H9 (cell line): ENCODE results near the gene TRRAP. TPM values are rescaled to one million over a fixed set of nuclear protein-coding genes. Genes with fewer than 3 reads are reported as not detected.

Source experiments
- DNase-seq: peaks from one replicate; pipeline ENCODE4 v3.0.0-alpha.2; 2017
- H2AFZ ChIP-seq: one replicate; pipeline ENCODE4 v1.6.1; 2013; ENCODE audit warnings: mild to moderate bottlenecking, low read length, control low read depth, moderate library complexity
- H2AK5ac ChIP-seq: 2 replicates; pipeline ENCODE4 v1.6.1; 2013; ENCODE audit warnings: low read length, control low read depth, mixed read lengths; ENCODE audit not compliant: insufficient read length
- H2BK120ac ChIP-seq: one replicate; pipeline ENCODE4 v1.6.1; 2013; ENCODE audit warnings: low read depth, mild to moderate bottlenecking, low read length, control low read depth, inconsistent platforms; ENCODE audit not compliant: poor library complexity, severe bottlenecking
- H2BK12ac ChIP-seq: 2 replicates; pipeline ENCODE4 v1.6.1; 2013; ENCODE audit warnings: low read length, control low read depth, mixed read lengths, low read depth; ENCODE audit not compliant: insufficient read length
- H2BK15ac ChIP-seq: 2 replicates; pipeline ENCODE4 v1.6.1; 2013; ENCODE audit warnings: low read depth, low read length, control low read depth
- H2BK20ac ChIP-seq: one replicate; pipeline ENCODE4 v1.6.1; 2013; ENCODE audit warnings: low read depth, mild to moderate bottlenecking, low read length, control low read depth, inconsistent platforms; ENCODE audit not compliant: poor library complexity, severe bottlenecking
- H2BK5ac ChIP-seq: 2 replicates; pipeline ENCODE4 v1.6.1; 2013; ENCODE audit warnings: low read length, control low read depth, mixed read lengths; ENCODE audit not compliant: insufficient read length
- H3K14ac ChIP-seq: 2 replicates; pipeline ENCODE4 v1.6.1; 2013; ENCODE audit warnings: low read length, control low read depth; ENCODE audit not compliant: insufficient read depth
- H3K18ac ChIP-seq: 2 replicates; pipeline ENCODE4 v1.6.1; 2013; ENCODE audit warnings: low read depth, mild to moderate bottlenecking, mixed read lengths, low read length, control low read depth; ENCODE audit not compliant: insufficient read length
- H3K23ac ChIP-seq: 2 replicates; pipeline ENCODE4 v1.6.1; 2013; ENCODE audit warnings: low read length, control low read depth, mixed read lengths, low read depth; ENCODE audit not compliant: insufficient read length
- H3K23me2 ChIP-seq: 2 replicates; pipeline ENCODE4 v1.6.1; 2013; ENCODE audit warnings: low read depth, mild to moderate bottlenecking, mixed read lengths, low read length, control low read depth; ENCODE audit not compliant: insufficient read length, poor library complexity, severe bottlenecking
- H3K27ac ChIP-seq: 2 replicates; pipeline ENCODE4 v1.5.1; 2013; ENCODE audit warnings: low read length, control low read depth, mixed read lengths, low read depth; ENCODE audit not compliant: insufficient read length
- H3K27me3 ChIP-seq: 2 replicates; pipeline ENCODE4 v1.6.1; 2013; ENCODE audit warnings: low read length, control low read depth, inconsistent platforms; ENCODE audit not compliant: insufficient read depth
- H3K4ac ChIP-seq: 2 replicates; pipeline ENCODE4 v1.6.1; 2013; ENCODE audit warnings: low read depth, mild to moderate bottlenecking, control low read depth, inconsistent platforms, low read length, moderate library complexity
- H3K4me1 ChIP-seq: 2 replicates; pipeline ENCODE4 v1.6.1; 2013; ENCODE audit warnings: low read length, control low read depth, inconsistent platforms; ENCODE audit not compliant: insufficient read depth
- H3K4me2 ChIP-seq: 2 replicates; pipeline ENCODE4 v1.6.1; 2013; ENCODE audit warnings: low read length, control low read depth, mixed read lengths; ENCODE audit not compliant: insufficient read length, insufficient read depth
- H3K56ac ChIP-seq: 2 replicates; pipeline ENCODE4 v1.6.1; 2013; ENCODE audit warnings: low read depth, mild to moderate bottlenecking, mixed read lengths, low read length, control low read depth; ENCODE audit not compliant: insufficient read length
- H3K79me1 ChIP-seq: 2 replicates; pipeline ENCODE4 v1.6.1; 2013; ENCODE audit warnings: low read depth, mild to moderate bottlenecking, moderate library complexity, low read length, control low read depth, inconsistent platforms; ENCODE audit not compliant: insufficient read depth, poor library complexity, severe bottlenecking
- H3K79me2 ChIP-seq: 2 replicates; pipeline ENCODE4 v1.6.1; 2013; ENCODE audit warnings: low read length, control low read depth, inconsistent platforms; ENCODE audit not compliant: insufficient read depth
- H3K9ac ChIP-seq: 2 replicates; pipeline ENCODE4 v1.6.1; 2013; ENCODE audit warnings: low read length, control low read depth, mixed read lengths; ENCODE audit not compliant: insufficient read length; ENCODE audit errors: extremely low read depth
- H3K9me3 ChIP-seq: one replicate; pipeline ENCODE4 v1.6.1; 2013; ENCODE audit warnings: low read depth, low read length, inconsistent platforms; ENCODE audit not compliant: control insufficient read depth
- H3T11ph ChIP-seq: one replicate; pipeline ENCODE4 v1.6.1; 2013; ENCODE audit warnings: mild to moderate bottlenecking, low read length, control low read depth, inconsistent platforms
- H4K20me1 ChIP-seq: one replicate; pipeline ENCODE4 v1.6.1; 2013; ENCODE audit not compliant: control insufficient read depth, insufficient read length, insufficient read depth
- H4K5ac ChIP-seq: 2 replicates; pipeline ENCODE4 v1.6.1; 2013; ENCODE audit warnings: low read depth, mild to moderate bottlenecking, mixed read lengths, low read length, control low read depth; ENCODE audit not compliant: insufficient read length
- H4K8ac ChIP-seq: replicated peaks from 2 replicates; pipeline ENCODE4 v1.6.1; 2013; ENCODE audit warnings: low read length, control low read depth, mixed read lengths, low read depth; ENCODE audit not compliant: insufficient read length
- H4K91ac ChIP-seq: 2 replicates; pipeline ENCODE4 v1.6.1; 2013; ENCODE audit warnings: low read depth, mild to moderate bottlenecking, moderate library complexity, mixed read lengths, low read length, control low read depth; ENCODE audit not compliant: insufficient read length
- H3K27ac Mint-ChIP-seq, 3 experiments: 2 replicates in 2 of 3; 3 replicates in 1 of 3; pipeline ENCODE4 v1.8.0; 2020 to 2021; ENCODE audit warnings: mixed read lengths in 3 of 3, mild to moderate bottlenecking in 1 of 3, moderate library complexity in 1 of 3
- H3K27me3 Mint-ChIP-seq: 2 replicates; pipeline ENCODE4 v1.8.0; 2021; ENCODE audit warnings: low read depth, mild to moderate bottlenecking, moderate library complexity, mixed read lengths
- H3K36me3 Mint-ChIP-seq, 3 experiments: 2 replicates in 2 of 3; 3 replicates in 1 of 3; pipeline ENCODE4 v1.8.0; 2020 to 2021; ENCODE audit warnings: low read depth in 3 of 3, mixed read lengths in 3 of 3; ENCODE audit not compliant: insufficient read depth in 1 of 3
- H3K4me1 Mint-ChIP-seq, 2 experiments: 2 replicates each; pipeline ENCODE4 v1.8.0; 2020; ENCODE audit warnings: mixed read lengths in 2 of 2
- H3K4me3 Mint-ChIP-seq, 2 experiments: 2 replicates in 1 of 2; 3 replicates in 1 of 2; pipeline ENCODE4 v1.8.0; 2020 to 2021; ENCODE audit warnings: mild to moderate bottlenecking in 2 of 2, mixed read lengths in 2 of 2, moderate library complexity in 1 of 2
- H3K9me3 Mint-ChIP-seq, 2 experiments: 2 replicates in 1 of 2; 3 replicates in 1 of 2; pipeline ENCODE4 v1.8.0; 2020; ENCODE audit warnings: mild to moderate bottlenecking in 2 of 2, mixed read lengths in 2 of 2, moderate library complexity in 1 of 2
- CTCF ChIP-seq: fragments of 200-600 bp; sonication (generic); conservative IDR thresholded peaks from 3 replicates; pipeline ENCODE4 v1.8.0; 2021; ENCODE audit warnings: antibody characterized with exemption, mild to moderate bottlenecking
- WGBS: extraction: QIAGEN DNeasy Blood & Tissue Kit; methylation state at CpG from one replicate; pipeline ENCODE4 v1.1.7; 2013; ENCODE audit warnings: missing lambda C conversion rate, low lambda C conversion rate, mixed read lengths; ENCODE audit not compliant: insufficient read length; ENCODE audit errors: extremely low coverage; 5-methylcytosine and 5-hydroxymethylcytosine counted together
- total RNA-seq: library from RNA; stranded (reverse); gene quantifications from 2 replicates; pipeline ENCODE4 v1.2.1, GENCODE V29; 2021

Gene TRRAP
- total RNA-seq, 1 experiment from 2014 or later = 58.6 TPM

GRCh38 chr7:98869597-98870120 is 8.7 kb upstream of the TRRAP start, which contains the start of gene TMEM130:
TMEM130 (minus strand) TSS chr7:98870014; CDS start chr7:98869861, 153 bp downstream.
- no peak within 1 kb of the TSS for H4K91ac ChIP-seq
- H4K8ac ChIP-seq = no peak within 1 kb of the TSS
- H3K18ac ChIP-seq = peak within 1 kb of the TSS; percentile 34
- no peak within 1 kb of the TSS for H2BK120ac ChIP-seq
- H3K79me2 ChIP-seq = no peaks in the 10 kb centered on the region
- Mint-ChIP-seq H3K9me3 (no peaks in the 10 kb centered on the region), H3K36me3 (no peaks in the 10 kb centered on the region), H3K4me3 (peak within 1 kb of the TSS; percentile 70 to 85), H3K27ac (no peak within 1 kb of the TSS), H3K27me3 (peaks cover 55% of the 10 kb centered on the region), H3K4me1 (peaks cover 5 to 19% of the 10 kb centered on the region in 2 experiments)
- no peak within 1 kb of the TSS for H2BK20ac ChIP-seq
- no peak within 1 kb of the TSS for H2AFZ ChIP-seq
- no peak within 1 kb of the TSS for H3K9ac ChIP-seq
- no peak within 1 kb of the TSS for H3K27ac ChIP-seq
- H2BK12ac ChIP-seq = no peak within 1 kb of the TSS
- H3K79me1 ChIP-seq = no peaks in the 10 kb centered on the region
- no CpG with 5 or more reads among the region's 69 CpGs for WGBS
- no peak within 1 kb of the TSS for H4K5ac ChIP-seq
- no peak within 1 kb of the TSS for H2BK5ac ChIP-seq
- peak within 1 kb of the TSS; percentile 89 for H3K4me2 ChIP-seq
- peak within 1 kb of the TSS; percentile 57 for H3K14ac ChIP-seq
- H3K4me1 ChIP-seq = no peaks in the 10 kb centered on the region; the same call in 1 of the 2 replicates
- H3K4ac ChIP-seq = no peak within 1 kb of the TSS
- H2AK5ac ChIP-seq = no peak within 1 kb of the TSS
- peaks cover 9% of the 10 kb centered on the region for H3K23me2 ChIP-seq
- H2BK15ac ChIP-seq = no peak within 1 kb of the TSS; the same call in 1 of the 2 replicates
- H3K9me3 ChIP-seq = no peaks in the 10 kb centered on the region
- no peak for TF ChIP-seq CTCF
- no peak for DNase-seq
- no peak within 1 kb of the TSS for H3T11ph ChIP-seq
- H3K27me3 ChIP-seq = peaks cover 12% of the 10 kb centered on the region; the same call in 1 of the 2 replicates
- H3K56ac ChIP-seq = no peak within 1 kb of the TSS
- no peak within 1 kb of the TSS for H3K23ac ChIP-seq
- no peaks in the 10 kb centered on the region for H4K20me1 ChIP-seq
